Natural killer cell (primary cell): Measurements from ENCODE around the gene PPM1D. TPM values are rescaled to one million over a fixed set of nuclear protein-coding genes. Genes with fewer than 3 reads are reported as not detected.

Experiments
- ATAC-seq, 3 donors: fragments of 150-1000 bp in 2 of 3; fragments of 200-7000 bp in 1 of 3; cut with Tn5 transposase; 1 replicate in 1 of 3; 2 replicates in 2 of 3; pipeline ENCODE4 v1.10.0; 2021; ENCODE audit warnings: mild to moderate bottlenecking in 2 of 3, moderate library complexity in 2 of 3
- DNase-seq, 2 donors: peaks; one replicate each; pipeline versions ENCODE4 v3.0.0 to v3.0.0-alpha.2; 2013 to 2021; ENCODE audit warnings: mixed read lengths in 1 of 2
- H3K27ac ChIP-seq: one replicate; pipeline ENCODE4 v1.5.1; 2013; ENCODE audit warnings: mild to moderate bottlenecking, low read length
- H3K27me3 ChIP-seq: one replicate; pipeline ENCODE4 v1.6.1; 2013; ENCODE audit warnings: low read length; ENCODE audit not compliant: control insufficient read depth, insufficient read depth
- H3K36me3 ChIP-seq: one replicate; pipeline ENCODE4 v1.6.1; 2013; ENCODE audit warnings: low read length; ENCODE audit not compliant: control insufficient read depth, insufficient read depth
- H3K4me1 ChIP-seq: one replicate; pipeline ENCODE4 v1.6.1; 2013; ENCODE audit warnings: low read length; ENCODE audit not compliant: control insufficient read depth, insufficient read depth
- H3K4me3 ChIP-seq: one replicate; pipeline ENCODE4 v1.5.1; 2013; ENCODE audit warnings: low read length
- H3K9me3 ChIP-seq: one replicate; pipeline ENCODE4 v1.6.1; 2013; ENCODE audit warnings: low read length; ENCODE audit not compliant: control insufficient read depth, insufficient read depth
- H3K27ac Mint-ChIP-seq, 2 donors: one replicate each; pipeline ENCODE4 v1.8.0; 2022; ENCODE audit warnings: mild to moderate bottlenecking in 2 of 2, mixed read lengths in 2 of 2, moderate library complexity in 1 of 2
- H3K27me3 Mint-ChIP-seq, 2 donors: one replicate each; pipeline ENCODE4 v1.8.0; 2022; ENCODE audit warnings: low read depth in 2 of 2, mixed read lengths in 2 of 2
- H3K36me3 Mint-ChIP-seq: one replicate; pipeline ENCODE4 v1.8.0; 2022; ENCODE audit warnings: mixed read lengths
- H3K4me1 Mint-ChIP-seq, 2 donors: one replicate each; pipeline ENCODE4 v1.8.0; 2022; ENCODE audit warnings: mixed read lengths in 2 of 2
- H3K4me3 Mint-ChIP-seq: one replicate; pipeline ENCODE4 v1.8.0; 2022; ENCODE audit warnings: mild to moderate bottlenecking, moderate library complexity, mixed read lengths
- H3K9me3 Mint-ChIP-seq, 2 donors: one replicate each; pipeline ENCODE4 v1.8.0; 2022; ENCODE audit warnings: mixed read lengths in 2 of 2
- CTCF ChIP-seq: fragments of 200-600 bp; IDR thresholded peaks from one replicate; pipeline ENCODE4 v1.8.0; 2022; ENCODE audit warnings: antibody characterized with exemption
- WGBS: methylation state at CpG from one replicate; pipeline ENCODE4 v1.1.7; 2013; ENCODE audit warnings: missing lambda C conversion rate; ENCODE audit not compliant: insufficient coverage; 5-methylcytosine and 5-hydroxymethylcytosine counted together
- intact Hi-C: fragments of 100-400 bp; cut with micrococcal nuclease; formaldehyde crosslinking; loops from one replicate; pipeline ENCODE4 v1.14.2; 2022
- total RNA-seq, 4 donors: library from RNA; stranded (reverse); fragments of 120-200 nt in 1 of 4; gene quantifications; one replicate each; pipeline versions ENCODE4 v1.2.3 to v1.2.4, GENCODE V29; 2013 to 2022

The PPM1D gene
- total RNA-seq, 3 donors from 2014 or later (not counting 1 experiment from before 2014, with no cell fraction given): 22.8 to 31.6 (median 27.9) TPM

- H3K4me1 ChIP-seq: no peaks in the 10 kb centered on the region
- DNase-seq: no peak
- no peak for ATAC-seq
- TF ChIP-seq CTCF: no peak
- no peak overlapping the region for H3K4me3 ChIP-seq
- no peak overlapping the region for H3K27ac ChIP-seq
- H3K4me1 Mint-ChIP-seq: peaks cover 9 to 10% of the 10 kb centered on the region in 2 donors
- H3K36me3 ChIP-seq: no peaks in the 10 kb centered on the region
- no peaks in the 10 kb centered on the region for H3K9me3 Mint-ChIP-seq
- H3K27me3 Mint-ChIP-seq: peaks cover 2 to 14% of the 10 kb centered on the region in 2 donors
- no peaks in the 10 kb centered on the region for H3K27me3 ChIP-seq
- no peaks in the 10 kb centered on the region for H3K9me3 ChIP-seq
- H3K27ac Mint-ChIP-seq: no peak overlapping the region
- no peaks in the 10 kb centered on the region for H3K36me3 Mint-ChIP-seq
- 88% methylated on average over 2 of the region's 2 CpGs for WGBS
- no peak overlapping the region for H3K4me3 Mint-ChIP-seq
- intact Hi-C loops: no loop called here
Observed at GRCh38 chr17:60573236-60574051, 26.5 kb upstream of the PPM1D start.

GRCh38 chr17:60577147-60577915 is 22.7 kb upstream of the PPM1D start:
- ATAC-seq: peak; percentile 59 to 74 (median 70)
- peak in 1 of 2 donors; percentile 33 for DNase-seq
- TF ChIP-seq CTCF: no peak
- Histone ChIP-seq H3K4me1 (no peaks in the 10 kb centered on the region), H3K27me3 (no peaks in the 10 kb centered on the region), H3K9me3 (no peaks in the 10 kb centered on the region), H3K4me3 (no peak overlapping the region), H3K27ac (no peak overlapping the region), H3K36me3 (no peaks in the 10 kb centered on the region)
- H3K4me3 Mint-ChIP-seq: peak overlapping the region; percentile 77
- H3K36me3 Mint-ChIP-seq: no peaks in the 10 kb centered on the region
- peaks cover 9 to 10% of the 10 kb centered on the region in 2 donors for H3K4me1 Mint-ChIP-seq
- no peaks in the 10 kb centered on the region for H3K9me3 Mint-ChIP-seq
- peaks cover 0 to 1% of the 10 kb centered on the region in 2 donors for H3K27me3 Mint-ChIP-seq
- H3K27ac Mint-ChIP-seq: peak overlapping the region in 1 of 2 donors; percentile 62
- intact Hi-C loops: no loop called here
- WGBS: 15% methylated on average over 7 of the region's 7 CpGs

GRCh38 chr17:60579090-60579489 is 20.9 kb upstream of the PPM1D start:
- H3K27ac Mint-ChIP-seq: no peak overlapping the region
- intact Hi-C loops: no loop called here
- no peaks in the 10 kb centered on the region for H3K27me3 ChIP-seq

More at GRCh38 chr17:60579090-60579489, 20.9 kb upstream of the PPM1D start:
- no peak overlapping the region for H3K4me3 Mint-ChIP-seq
- ATAC-seq (no peak), DNase-seq (no peak)
- no peaks in the 10 kb centered on the region for H3K9me3 Mint-ChIP-seq
- Histone ChIP-seq H3K27ac (no peak overlapping the region), H3K9me3 (no peaks in the 10 kb centered on the region), H3K4me3 (no peak overlapping the region), H3K4me1 (no peaks in the 10 kb centered on the region), H3K36me3 (no peaks in the 10 kb centered on the region)
- no peak for TF ChIP-seq CTCF
- H3K4me1 Mint-ChIP-seq: peaks cover 9 to 10% of the 10 kb centered on the region in 2 donors
- no peaks in the 10 kb centered on the region for H3K27me3 Mint-ChIP-seq
- H3K36me3 Mint-ChIP-seq: no peaks in the 10 kb centered on the region
- WGBS: 65% methylated on average over 2 of the region's 2 CpGs
